Muscle layer of colon (tissue), 2 donors: ENCODE results near the gene NDST1.
"Not testable (repeated sequence)": the region's sequence is repeated elsewhere in the genome, so short reads cannot be mapped to it uniquely, and the experiment has no call there.

Source experiments
- H3K27ac ChIP-seq: one replicate; pipeline ENCODE4 v1.7.0; 2013; ENCODE audit warnings: low read depth, mild to moderate bottlenecking, low read length, moderate library complexity
- H3K27me3 ChIP-seq, 2 donors: one replicate each; pipeline ENCODE4 v1.7.0; 2013; ENCODE audit warnings: low read length in 2 of 2, mild to moderate bottlenecking in 2 of 2; ENCODE audit not compliant: insufficient read depth in 2 of 2, control insufficient read depth in 1 of 2
- H3K36me3 ChIP-seq: one replicate; pipeline ENCODE4 v1.7.0; 2013; ENCODE audit warnings: mild to moderate bottlenecking, low read length; ENCODE audit not compliant: insufficient read depth
- H3K4me1 ChIP-seq: one replicate; pipeline ENCODE4 v1.7.0; 2013; ENCODE audit warnings: mild to moderate bottlenecking, low read length; ENCODE audit not compliant: insufficient read depth
- H3K4me3 ChIP-seq, 2 donors: one replicate each; pipeline ENCODE4 v1.7.0; 2013; ENCODE audit warnings: low read length in 2 of 2, low read depth in 1 of 2, mild to moderate bottlenecking in 1 of 2, moderate library complexity in 1 of 2
- H3K9ac ChIP-seq: one replicate; pipeline ENCODE4 v1.7.0; 2013; ENCODE audit warnings: low read length
- H3K9me3 ChIP-seq: one replicate; pipeline ENCODE4 v1.7.0; 2013; ENCODE audit warnings: mild to moderate bottlenecking, low read length
- donor health status: abdominal sarcoma.
- donor health status: Adenocarcinoma of cecum.

Gene NDST1

GRCh38 chr5:150511578-150512367, 3.8 kb downstream of the NDST1 start:
- H3K36me3 ChIP-seq: no peaks in the 10 kb centered on the region
- H3K4me1 ChIP-seq: peaks cover 74% of the 10 kb centered on the region
- no peak overlapping the region for H3K4me3 ChIP-seq
- no peaks in the 10 kb centered on the region for H3K9me3 ChIP-seq
- H3K27ac ChIP-seq: no peak overlapping the region
- H3K9ac ChIP-seq: no peak overlapping the region
- no peaks in the 10 kb centered on the region for H3K27me3 ChIP-seq

- Histone ChIP-seq H3K4me3 (no peak overlapping the region), H3K36me3 (no peaks in the 10 kb centered on the region), H3K9ac (no peak overlapping the region), H3K4me1 (peaks cover 73% of the 10 kb centered on the region), H3K9me3 (no peaks in the 10 kb centered on the region), H3K27me3 (no peaks in the 10 kb centered on the region), H3K27ac (no peak overlapping the region)
Measured at GRCh38 chr5:150512368-150512747, 4.4 kb downstream of the NDST1 start.

- H3K27ac ChIP-seq: no peak overlapping the region
- peaks cover 72% of the 10 kb centered on the region for H3K4me1 ChIP-seq
Measured at GRCh38 chr5:150513375-150514309, 5.7 kb downstream of the NDST1 start.

GRCh38 chr5:150514708-150515211, 6.8 kb downstream of the NDST1 start:
- Histone ChIP-seq H3K9ac (no peak overlapping the region), H3K4me1 (peaks cover 60% of the 10 kb centered on the region), H3K27ac (no peak overlapping the region)

More at GRCh38 chr5:150513375-150514309, 5.7 kb downstream of the NDST1 start:
- H3K9me3 ChIP-seq: no peaks in the 10 kb centered on the region
- no peak overlapping the region for H3K9ac ChIP-seq
- H3K4me3 ChIP-seq: no peak overlapping the region
- no peaks in the 10 kb centered on the region for H3K36me3 ChIP-seq
- no peaks in the 10 kb centered on the region for H3K27me3 ChIP-seq

GRCh38 chr5:150515446-150515845, 7.5 kb downstream of the NDST1 start:
- no peaks in the 10 kb centered on the region for H3K9me3 ChIP-seq
- no peaks in the 10 kb centered on the region for H3K36me3 ChIP-seq
- no peak overlapping the region for H3K4me3 ChIP-seq
- H3K27ac ChIP-seq: no peak overlapping the region
- no peak overlapping the region for H3K9ac ChIP-seq
- no peaks in the 10 kb centered on the region for H3K27me3 ChIP-seq
- peaks cover 59% of the 10 kb centered on the region for H3K4me1 ChIP-seq

More at GRCh38 chr5:150514708-150515211, 6.8 kb downstream of the NDST1 start:
- Histone ChIP-seq H3K36me3 (no peaks in the 10 kb centered on the region), H3K27me3 (no peaks in the 10 kb centered on the region), H3K4me3 (no peak overlapping the region), H3K9me3 (no peaks in the 10 kb centered on the region)

GRCh38 chr5:150516011-150516410, 8.1 kb downstream of the NDST1 start:
- H3K27ac ChIP-seq: no peak overlapping the region
- no peak overlapping the region for H3K9ac ChIP-seq
- H3K36me3 ChIP-seq: no peaks in the 10 kb centered on the region
- H3K4me3 ChIP-seq: no peak overlapping the region
- peaks cover 53% of the 10 kb centered on the region for H3K4me1 ChIP-seq
- no peaks in the 10 kb centered on the region for H3K27me3 ChIP-seq
- no peaks in the 10 kb centered on the region for H3K9me3 ChIP-seq

GRCh38 chr5:150517272-150518152, 9.6 kb downstream of the NDST1 start:
- Histone ChIP-seq H3K36me3 (peaks cover 9% of the 10 kb centered on the region), H3K4me1 (peaks cover 38% of the 10 kb centered on the region), H3K4me3 (no peak overlapping the region), H3K9me3 (no peaks in the 10 kb centered on the region), H3K27me3 (no peaks in the 10 kb centered on the region), H3K9ac (no peak overlapping the region), H3K27ac (no peak overlapping the region)

GRCh38 chr5:150518712-150519559, 11.0 kb downstream of the NDST1 start:
- H3K4me3 ChIP-seq, H3K9me3 ChIP-seq, H3K27me3 ChIP-seq, H3K36me3 ChIP-seq, H3K27ac ChIP-seq, H3K9ac ChIP-seq: not testable (repeated sequence)
- H3K4me1 ChIP-seq: peaks cover 51% of the 10 kb centered on the region

- H3K9me3 ChIP-seq: no peaks in the 10 kb centered on the region
- no peak overlapping the region for H3K27ac ChIP-seq
- H3K4me1 ChIP-seq: peaks cover 52% of the 10 kb centered on the region
- peaks cover 9% of the 10 kb centered on the region for H3K36me3 ChIP-seq
- no peak overlapping the region for H3K4me3 ChIP-seq
- no peaks in the 10 kb centered on the region for H3K27me3 ChIP-seq
- no peak overlapping the region for H3K9ac ChIP-seq
Measured at GRCh38 chr5:150519560-150519945, 11.6 kb downstream of the NDST1 start.

- Histone ChIP-seq H3K27me3 (no peaks in the 10 kb centered on the region), H3K36me3 (peaks cover 9% of the 10 kb centered on the region), H3K4me3 (no peak overlapping the region), H3K9me3 (no peaks in the 10 kb centered on the region), H3K4me1 (peaks cover 50% of the 10 kb centered on the region), H3K27ac (no peak overlapping the region), H3K9ac (no peak overlapping the region)
Measured at GRCh38 chr5:150519978-150520377, 12.0 kb downstream of the NDST1 start.
